Suprapubic skin (tissue), 3 donors: ENCODE measurements around the gene STK17A.

Source experiments
- CTCF ChIP-seq, 2 donors: fragments of 200-600 bp in 1 of 2; fragments of 450-650 bp in 1 of 2; sonication (generic) in 1 of 2; IDR thresholded peaks; one replicate each; pipeline ENCODE4 v1.5.1; 2016 to 2019; ENCODE audit warnings: antibody characterized with exemption in 2 of 2, mild to moderate bottlenecking in 1 of 2, moderate library complexity in 1 of 2
- POLR2A ChIP-seq, 2 donors: fragments of 450-650 bp; IDR thresholded peaks; one replicate each; pipeline ENCODE4 v1.6.1; 2017; ENCODE audit warnings: antibody characterized with exemption in 2 of 2, mild to moderate bottlenecking in 2 of 2, moderate library complexity in 2 of 2

- TF ChIP-seq CTCF (IDR thresholded peaks at IDR 0.05): no peak
- TF ChIP-seq POLR2A (IDR thresholded peaks at IDR 0.05): no peak
Observed at GRCh38 chr7:43636093-43636492, 53.2 kb downstream of the STK17A start.
